ENCODE data around the gene BTBD19. TPM values are rescaled to one million over a fixed set of nuclear protein-coding genes. Genes with fewer than 3 reads are reported as not detected.

Gene BTBD19
- total and polyA plus RNA-seq, 2 donors from 2014 or later: 3.2 to 16.5 TPM

DNA sequence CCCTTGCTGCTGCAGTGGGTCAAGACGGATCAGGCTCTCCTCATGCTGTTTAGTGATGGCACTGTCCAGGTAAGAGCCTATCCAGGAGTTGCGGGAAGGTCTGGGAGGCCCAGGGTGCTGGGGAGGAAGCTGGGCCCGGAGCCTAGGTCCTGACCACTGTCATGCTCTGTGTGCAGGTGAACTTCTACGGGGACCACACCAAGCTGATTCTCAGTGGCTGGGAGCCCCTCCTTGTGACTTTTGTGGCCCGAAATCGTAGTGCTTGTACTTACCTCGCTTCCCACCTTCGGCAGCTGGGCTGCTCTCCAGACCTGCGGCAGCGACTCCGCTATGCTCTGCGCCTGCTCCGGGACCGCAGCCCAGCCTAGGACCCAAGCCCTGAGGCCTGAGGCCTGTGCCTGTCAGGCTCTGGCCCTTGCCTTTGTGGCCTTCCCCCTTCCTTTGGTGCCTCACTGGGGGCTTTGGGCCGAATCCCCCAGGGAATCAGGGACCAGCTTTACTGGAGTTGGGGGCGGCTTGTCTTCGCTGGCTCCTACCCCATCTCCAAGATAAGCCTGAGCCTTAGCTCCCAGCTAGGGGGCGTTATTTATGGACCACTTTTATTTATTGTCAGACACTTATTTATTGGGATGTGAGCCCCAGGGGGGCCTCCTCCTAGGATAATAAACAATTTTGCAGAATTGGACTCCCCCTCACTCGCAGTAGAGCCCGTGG is 2.9 kb upstream of the BTBD19 start:
- FAIRE-seq (no peak), DNase-seq (peak in 2 of 5 donors; percentile 48 to 70)
- H3K4me1 ChIP-seq (ENCODE audit: control insufficient read depth in 2 of 3, insufficient read depth in 2 of 3, low read depth in 1 of 3, low read length in 3 of 3): peaks cover 24 to 52% (median 38%) of the 10 kb centered on the region in 3 donors
- intact Hi-C loops (cut with DNase I): no loop called here
- H3K36me3 ChIP-seq (ENCODE audit: control insufficient read depth in 2 of 3, insufficient read depth in 3 of 3, low read length in 3 of 3): peaks cover 0 to 8% (median 4%) of the 10 kb centered on the region in 3 donors
- no peaks in the 10 kb centered on the region for H3K9me3 ChIP-seq (ENCODE audit: control insufficient read depth in 2 of 3, insufficient read depth in 1 of 3, low read length in 3 of 3)
- no peaks in the 10 kb centered on the region for H3K27me3 ChIP-seq (ENCODE audit: control insufficient read depth, insufficient read depth, low read length)
- H3K4me3 ChIP-seq (ENCODE audit: low read length in 3 of 3): no peak overlapping the region
- H3K9ac ChIP-seq (ENCODE audit: low read length in 3 of 3): no peak overlapping the region
- TF ChIP-seq, protein P1, sequence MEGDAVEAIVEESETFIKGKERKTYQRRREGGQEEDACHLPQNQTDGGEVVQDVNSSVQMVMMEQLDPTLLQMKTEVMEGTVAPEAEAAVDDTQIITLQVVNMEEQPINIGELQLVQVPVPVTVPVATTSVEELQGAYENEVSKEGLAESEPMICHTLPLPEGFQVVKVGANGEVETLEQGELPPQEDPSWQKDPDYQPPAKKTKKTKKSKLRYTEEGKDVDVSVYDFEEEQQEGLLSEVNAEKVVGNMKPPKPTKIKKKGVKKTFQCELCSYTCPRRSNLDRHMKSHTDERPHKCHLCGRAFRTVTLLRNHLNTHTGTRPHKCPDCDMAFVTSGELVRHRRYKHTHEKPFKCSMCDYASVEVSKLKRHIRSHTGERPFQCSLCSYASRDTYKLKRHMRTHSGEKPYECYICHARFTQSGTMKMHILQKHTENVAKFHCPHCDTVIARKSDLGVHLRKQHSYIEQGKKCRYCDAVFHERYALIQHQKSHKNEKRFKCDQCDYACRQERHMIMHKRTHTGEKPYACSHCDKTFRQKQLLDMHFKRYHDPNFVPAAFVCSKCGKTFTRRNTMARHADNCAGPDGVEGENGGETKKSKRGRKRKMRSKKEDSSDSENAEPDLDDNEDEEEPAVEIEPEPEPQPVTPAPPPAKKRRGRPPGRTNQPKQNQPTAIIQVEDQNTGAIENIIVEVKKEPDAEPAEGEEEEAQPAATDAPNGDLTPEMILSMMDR (IDR thresholded peaks at IDR 0.05; ENCODE audit: borderline replicate concordance, extremely low read depth, insufficient read depth): no peak
- peak overlapping the region in 1 of 2 donors; percentile 14 for H3K27ac ChIP-seq (ENCODE audit: low read depth in 2 of 2, low read length in 2 of 2)

DNA sequence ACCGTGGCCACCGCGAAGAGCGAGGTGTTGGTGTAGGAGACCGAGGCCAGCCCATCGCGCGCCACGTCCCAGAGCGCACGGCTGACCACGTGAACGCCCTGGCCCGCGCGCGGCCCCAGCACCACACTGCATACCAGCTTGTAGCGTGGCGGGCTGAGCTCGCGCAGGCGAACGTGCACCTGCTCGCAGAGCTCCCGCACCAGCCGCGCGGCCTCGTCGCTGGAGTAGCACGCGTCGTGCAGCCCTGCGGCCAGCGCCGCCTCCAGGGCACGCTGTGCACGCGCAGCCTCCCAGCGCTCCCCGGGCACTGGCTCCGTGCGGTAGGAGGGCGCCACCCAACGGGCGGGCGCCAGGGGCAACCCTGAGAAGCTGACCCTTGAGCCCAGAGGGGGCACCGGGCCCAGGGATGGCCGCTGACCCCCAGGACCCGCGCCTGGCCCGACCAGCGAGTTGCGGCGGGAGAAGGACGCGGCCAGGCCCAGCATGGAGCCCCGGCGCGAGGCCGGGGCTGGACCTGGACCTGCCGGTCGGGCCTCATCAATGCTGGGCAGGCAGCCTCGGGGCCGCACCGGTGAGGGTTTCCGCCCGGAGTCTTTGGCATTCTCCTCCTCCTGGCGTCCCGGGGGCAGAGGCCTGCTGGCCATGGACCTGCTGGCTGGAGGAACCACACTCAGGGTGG is 2.2 kb upstream of the BTBD19 start:
- Histone ChIP-seq H3K9me3 (ENCODE audit: control insufficient read depth in 2 of 3, insufficient read depth in 1 of 3, low read length in 3 of 3) (no peaks in the 10 kb centered on the region), H3K9ac (ENCODE audit: low read length in 3 of 3) (peak overlapping the region in 2 of 3 donors; percentile 26 to 97), H3K27me3 (ENCODE audit: control insufficient read depth, insufficient read depth, low read length) (no peaks in the 10 kb centered on the region), H3K4me1 (ENCODE audit: control insufficient read depth in 2 of 3, insufficient read depth in 2 of 3, low read depth in 1 of 3, low read length in 3 of 3) (peaks cover 24 to 53% (median 39%) of the 10 kb centered on the region in 3 donors), H3K36me3 (ENCODE audit: control insufficient read depth in 2 of 3, insufficient read depth in 3 of 3, low read length in 3 of 3) (peaks cover 0 to 8% (median 4%) of the 10 kb centered on the region in 3 donors), H3K27ac (ENCODE audit: low read depth in 2 of 2, low read length in 2 of 2) (peak overlapping the region; percentile 98 to 100), H3K4me3 (ENCODE audit: low read length in 3 of 3) (peak overlapping the region in 1 of 3 donors; percentile 41)
- TF ChIP-seq, protein P1 (IDR thresholded peaks at IDR 0.05; ENCODE audit: borderline replicate concordance, extremely low read depth, insufficient read depth): no peak
- FAIRE-seq (no peak), DNase-seq (peak in 2 of 5 donors; percentile 63 to 80)
- intact Hi-C loops (cut with DNase I): no loop called here

DNA sequence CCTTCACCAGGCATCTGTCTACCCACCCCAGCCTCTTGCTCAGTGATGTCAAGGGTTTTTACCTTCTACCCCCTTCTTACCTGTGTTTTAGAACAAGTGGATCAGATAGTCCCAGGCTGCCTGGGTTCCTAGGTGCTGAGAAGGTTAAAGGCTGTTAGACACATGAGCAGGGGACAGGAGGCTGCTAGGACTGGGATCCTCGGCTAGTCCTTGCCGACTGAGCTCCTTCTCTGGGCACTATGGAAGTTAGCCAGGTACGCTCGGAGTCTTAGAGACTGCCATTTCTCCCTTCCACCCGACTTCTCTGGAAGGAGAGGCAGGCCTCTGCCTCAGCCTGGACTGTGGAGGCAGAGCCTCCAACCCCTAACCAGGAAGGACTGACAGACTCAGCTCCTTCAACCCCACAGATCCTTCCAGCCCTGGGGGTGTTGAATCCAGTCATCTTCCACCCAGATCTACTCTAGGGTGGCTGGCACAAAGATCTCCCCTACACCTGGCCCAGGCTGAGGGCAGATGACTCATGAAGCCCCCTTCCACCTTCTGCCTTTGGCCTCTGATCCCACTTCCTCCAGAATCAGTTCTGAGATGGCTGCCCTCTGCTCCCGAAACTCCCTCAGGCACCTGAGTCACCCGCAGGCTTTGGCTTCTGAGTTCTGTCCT is 1.5 kb upstream of the BTBD19 start, which contains the start of gene DYNLT4:
Gene DYNLT4, minus strand, starts transcription at position 648 of the 660 bp plus-strand sequence. CDS start 683 bp downstream, outside the sequence.
- intact Hi-C loops (cut with DNase I): no loop called here
- FAIRE-seq: no peak
- TF ChIP-seq, protein P1 (IDR thresholded peaks at IDR 0.05; ENCODE audit: borderline replicate concordance, extremely low read depth, insufficient read depth): no peak

More for the DNA sequence above, 1.5 kb upstream of the BTBD19 start, which contains the start of gene DYNLT4:
- H3K36me3 ChIP-seq (ENCODE audit: control insufficient read depth in 2 of 3, insufficient read depth in 3 of 3, low read length in 3 of 3): peaks cover 0 to 8% (median 4%) of the 10 kb centered on the region in 3 donors
- no peaks in the 10 kb centered on the region for H3K27me3 ChIP-seq (ENCODE audit: control insufficient read depth, insufficient read depth, low read length)
- no peaks in the 10 kb centered on the region for H3K9me3 ChIP-seq (ENCODE audit: control insufficient read depth in 2 of 3, insufficient read depth in 1 of 3, low read length in 3 of 3)
- H3K4me3 ChIP-seq (ENCODE audit: low read length in 3 of 3): peak within 1 kb of the TSS in 1 of 3 donors; percentile 41
- DNase-seq: no peak
- H3K4me1 ChIP-seq (ENCODE audit: control insufficient read depth in 2 of 3, insufficient read depth in 2 of 3, low read depth in 1 of 3, low read length in 3 of 3): peaks cover 23 to 52% (median 39%) of the 10 kb centered on the region in 3 donors
- peak within 1 kb of the TSS in 2 of 3 donors; percentile 50 to 97 for H3K9ac ChIP-seq (ENCODE audit: low read length in 3 of 3)
- peak within 1 kb of the TSS; percentile 98 to 100 for H3K27ac ChIP-seq (ENCODE audit: low read depth in 2 of 2, low read length in 2 of 2)
